Rectal smooth muscle tissue (tissue), 1 donor: ENCODE measurements around the gene LONP1.

Experiments
- H3K27ac ChIP-seq: one replicate; pipeline ENCODE4 v1.7.0; 2013; ENCODE audit warnings: low read depth, low read length, inconsistent platforms
- H3K27me3 ChIP-seq: one replicate; pipeline ENCODE4 v1.7.0; 2013; ENCODE audit warnings: low read length; ENCODE audit not compliant: control insufficient read depth, insufficient read depth
- H3K36me3 ChIP-seq: one replicate; pipeline ENCODE4 v1.7.0; 2013; ENCODE audit warnings: low read length; ENCODE audit not compliant: control insufficient read depth, insufficient read depth
- H3K4me1 ChIP-seq: one replicate; pipeline ENCODE4 v1.7.0; 2013; ENCODE audit warnings: low read length; ENCODE audit not compliant: control insufficient read depth, insufficient read depth
- H3K4me3 ChIP-seq: one replicate; pipeline ENCODE4 v1.7.0; 2013; ENCODE audit warnings: low read length
- H3K9ac ChIP-seq: one replicate; pipeline ENCODE4 v1.7.0; 2013; ENCODE audit warnings: low read length

LONP1 gene

DNA sequence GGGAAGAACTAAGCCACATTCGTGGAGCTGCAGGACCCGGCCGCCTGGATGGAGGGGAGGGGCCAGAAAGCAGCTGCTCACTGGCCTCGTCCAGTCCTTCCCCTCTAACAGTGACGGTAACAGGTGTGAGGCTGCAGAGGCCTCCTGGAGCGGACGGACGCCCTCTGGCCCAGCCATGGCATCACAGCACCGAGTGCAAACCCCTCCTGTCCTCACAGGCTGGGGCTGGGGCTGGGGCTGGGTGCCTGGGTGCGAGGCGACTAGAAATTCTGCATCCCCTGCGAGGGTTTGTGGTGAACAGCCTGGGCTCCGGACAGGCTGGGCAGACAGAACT is 43.2 kb downstream of the LONP1 start:
- H3K36me3 ChIP-seq: no peaks in the 10 kb centered on the region
- H3K4me1 ChIP-seq: peaks cover 8% of the 10 kb centered on the region
- H3K27ac ChIP-seq: no peak overlapping the region
- no peaks in the 10 kb centered on the region for H3K27me3 ChIP-seq
- no peak overlapping the region for H3K9ac ChIP-seq
- H3K4me3 ChIP-seq: no peak overlapping the region

- peaks cover 8% of the 10 kb centered on the region for H3K4me1 ChIP-seq
- H3K4me3 ChIP-seq: no peak overlapping the region
- H3K36me3 ChIP-seq: no peaks in the 10 kb centered on the region
- H3K27ac ChIP-seq: no peak overlapping the region
- H3K27me3 ChIP-seq: no peaks in the 10 kb centered on the region
- H3K9ac ChIP-seq: no peak overlapping the region
Measured at GRCh38 chr19:5676105-5676771, 43.7 kb downstream of the LONP1 start.

DNA sequence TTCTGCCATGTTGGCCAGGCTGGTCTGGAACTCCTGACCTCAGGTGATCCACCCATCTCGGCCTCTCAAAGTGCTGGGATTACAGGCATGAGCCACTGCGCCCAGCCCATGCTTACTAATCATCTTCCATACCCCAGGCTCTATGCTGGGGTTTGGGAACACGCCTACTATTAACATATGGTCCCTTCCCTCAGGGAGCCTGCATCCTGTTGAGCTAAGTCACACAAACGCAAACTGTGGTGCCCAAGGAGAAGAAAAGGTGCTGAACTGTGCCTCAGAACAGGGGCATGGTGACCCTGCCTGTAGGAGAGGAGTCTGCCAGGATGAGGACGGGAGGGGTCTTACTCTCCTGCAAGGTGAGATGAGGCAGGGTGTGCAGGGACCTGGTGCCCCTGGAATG is 45.2 kb downstream of the LONP1 start:
- no peak overlapping the region for H3K4me3 ChIP-seq
- no peak overlapping the region for H3K9ac ChIP-seq
- H3K27ac ChIP-seq: no peak overlapping the region
- H3K36me3 ChIP-seq: no peaks in the 10 kb centered on the region
- H3K27me3 ChIP-seq: no peaks in the 10 kb centered on the region
- H3K4me1 ChIP-seq: peaks cover 7% of the 10 kb centered on the region

GRCh38 chr19:5673752-5674151 is 46.2 kb downstream of the LONP1 start:
- Histone ChIP-seq H3K9ac (no peak overlapping the region), H3K27ac (no peak overlapping the region), H3K27me3 (no peaks in the 10 kb centered on the region), H3K36me3 (peaks cover 6% of the 10 kb centered on the region), H3K4me1 (no peaks in the 10 kb centered on the region), H3K4me3 (no peak overlapping the region)

- Histone ChIP-seq H3K27me3 (no peaks in the 10 kb centered on the region), H3K4me3 (no peak overlapping the region), H3K36me3 (peaks cover 9% of the 10 kb centered on the region), H3K27ac (no peak overlapping the region), H3K9ac (no peak overlapping the region), H3K4me1 (no peaks in the 10 kb centered on the region)
Measured at GRCh38 chr19:5672708-5673459, 47.1 kb downstream of the LONP1 start.

DNA sequence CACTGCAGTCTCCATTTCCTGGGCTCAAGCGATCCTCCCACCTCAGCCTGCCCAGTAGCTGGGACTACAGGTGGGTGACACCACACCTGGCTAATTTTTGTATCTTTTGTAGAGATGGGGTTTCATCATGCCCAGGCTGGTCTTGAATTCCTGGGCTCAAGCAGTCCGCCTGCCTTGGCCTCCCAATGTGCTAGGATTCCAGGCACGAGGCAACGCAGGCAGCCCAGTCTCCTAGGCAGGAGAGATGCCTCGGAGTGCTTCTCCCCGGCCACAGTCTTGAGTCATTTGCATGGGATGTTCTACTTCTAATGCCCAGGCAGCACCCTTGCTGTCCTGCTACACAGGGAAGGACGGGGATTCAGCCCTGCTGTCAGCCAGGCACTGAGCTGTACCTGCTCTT is 48.3 kb downstream of the LONP1 start:
- H3K27me3 ChIP-seq: no peaks in the 10 kb centered on the region
- no peak overlapping the region for H3K27ac ChIP-seq
- peaks cover 18% of the 10 kb centered on the region for H3K36me3 ChIP-seq
- H3K9ac ChIP-seq: no peak overlapping the region
- no peaks in the 10 kb centered on the region for H3K4me1 ChIP-seq
- H3K4me3 ChIP-seq: no peak overlapping the region

- H3K27me3 ChIP-seq: no peaks in the 10 kb centered on the region
- no peak overlapping the region for H3K4me3 ChIP-seq
- H3K36me3 ChIP-seq: peaks cover 32% of the 10 kb centered on the region
- H3K4me1 ChIP-seq: no peaks in the 10 kb centered on the region
- H3K9ac ChIP-seq: no peak overlapping the region
- H3K27ac ChIP-seq: no peak overlapping the region
Measured at GRCh38 chr19:5669212-5669611, 50.7 kb downstream of the LONP1 start.

DNA sequence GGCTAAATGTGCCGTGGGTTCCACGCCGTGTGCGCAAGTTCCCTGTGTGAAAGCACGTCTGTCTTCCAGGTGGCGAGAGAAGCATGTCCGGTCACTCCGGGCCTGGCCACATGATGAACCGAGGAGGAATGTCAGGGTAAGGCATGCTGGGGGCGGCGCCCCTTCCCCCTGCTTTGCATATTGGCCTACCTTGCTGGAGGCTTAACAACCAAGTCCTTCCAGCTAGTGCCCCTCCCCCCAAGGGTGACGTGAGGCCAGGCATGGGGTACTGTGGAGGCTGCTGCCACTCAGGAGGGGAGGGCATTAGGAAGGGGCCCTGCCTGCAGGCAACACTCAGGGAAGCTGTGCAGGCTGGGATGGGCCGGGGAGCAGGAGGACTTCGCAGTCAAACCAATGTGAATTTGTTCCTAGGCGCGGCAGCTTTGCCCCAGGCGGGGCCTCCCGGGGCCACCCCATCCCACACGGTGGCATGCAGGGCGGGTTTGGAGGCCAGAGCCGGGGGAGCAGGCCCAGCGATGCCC is 52.1 kb downstream of the LONP1 start:
- Histone ChIP-seq H3K36me3 (peaks cover 42% of the 10 kb centered on the region), H3K27me3 (no peaks in the 10 kb centered on the region)

GRCh38 chr19:5666921-5667610 is 52.9 kb downstream of the LONP1 start:
- H3K36me3 ChIP-seq: peaks cover 42% of the 10 kb centered on the region
- H3K4me3 ChIP-seq: no peak overlapping the region
- no peak overlapping the region for H3K27ac ChIP-seq
- H3K9ac ChIP-seq: no peak overlapping the region
- no peaks in the 10 kb centered on the region for H3K4me1 ChIP-seq
- H3K27me3 ChIP-seq: no peaks in the 10 kb centered on the region

More for the DNA sequence above, 52.1 kb downstream of the LONP1 start:
- H3K27ac ChIP-seq: no peak overlapping the region
- no peak overlapping the region for H3K4me3 ChIP-seq
- H3K9ac ChIP-seq: no peak overlapping the region
- H3K4me1 ChIP-seq: no peaks in the 10 kb centered on the region

GRCh38 chr19:5665781-5666513 is 54.0 kb downstream of the LONP1 start:
- Histone ChIP-seq H3K27me3 (no peaks in the 10 kb centered on the region), H3K36me3 (peaks cover 48% of the 10 kb centered on the region), H3K4me3 (no peak overlapping the region), H3K4me1 (no peaks in the 10 kb centered on the region), H3K9ac (no peak overlapping the region), H3K27ac (no peak overlapping the region)

DNA sequence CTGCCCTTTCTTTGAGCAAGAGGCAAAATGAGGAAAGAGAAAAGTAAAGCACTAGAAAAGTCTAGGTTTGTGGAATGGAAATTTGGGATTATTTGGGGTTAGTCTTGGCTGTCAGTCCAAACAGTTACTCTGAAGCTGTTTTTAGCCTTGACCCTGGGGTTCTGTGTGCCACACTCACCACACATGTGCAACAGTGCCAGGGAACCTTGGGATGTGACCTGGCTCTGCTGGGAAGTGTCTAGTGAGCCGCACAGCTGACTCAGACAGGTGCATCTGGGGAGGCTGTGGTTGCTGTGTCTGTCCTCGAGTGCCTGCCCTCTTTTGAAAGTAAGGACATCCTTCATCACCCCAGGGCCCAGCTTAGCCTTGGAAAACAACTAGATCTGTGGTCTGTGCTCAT is 55.4 kb downstream of the LONP1 start:
- Histone ChIP-seq H3K4me3 (no peak overlapping the region), H3K36me3 (peaks cover 55% of the 10 kb centered on the region), H3K27ac (no peak overlapping the region), H3K27me3 (no peaks in the 10 kb centered on the region), H3K4me1 (no peaks in the 10 kb centered on the region), H3K9ac (no peak overlapping the region)

- Histone ChIP-seq H3K27ac (no peak overlapping the region), H3K36me3 (peaks cover 51% of the 10 kb centered on the region), H3K9ac (no peak overlapping the region), H3K4me1 (no peaks in the 10 kb centered on the region), H3K4me3 (no peak overlapping the region), H3K27me3 (no peaks in the 10 kb centered on the region)
Measured at GRCh38 chr19:5663904-5664303, 56.0 kb downstream of the LONP1 start.
